Spinal cord (tissue), 10 donors: ENCODE measurements around the gene REEP1. TPM values are rescaled to one million over a fixed set of nuclear protein-coding genes. Genes with fewer than 3 reads are reported as not detected.
A peak's percentile ranks its signal among the peaks of the same experiment; 100 is the strongest.
"Not testable (repeated sequence)": the region's sequence is repeated elsewhere in the genome, so short reads cannot be mapped to it uniquely, and the experiment has no call there.

Experiments used
- DNase-seq, 6 donors: peaks; one replicate each; pipeline versions ENCODE4 v3.0.0 to v3.0.0-alpha.2; 2013 to 2015; ENCODE audit warnings: low spot score in 6 of 6, low read depth in 4 of 6
- H3K27ac ChIP-seq: one replicate; pipeline ENCODE4 v1.5.1; 2013; ENCODE audit warnings: low read depth, low read length, control low read depth
- H3K27me3 ChIP-seq: one replicate; pipeline ENCODE4 v1.6.1; 2013; ENCODE audit warnings: low read length; ENCODE audit not compliant: control insufficient read depth, insufficient read depth
- H3K36me3 ChIP-seq: one replicate; pipeline ENCODE4 v1.6.1; 2013; ENCODE audit warnings: low read length; ENCODE audit not compliant: control insufficient read depth, insufficient read depth
- H3K4me1 ChIP-seq: one replicate; pipeline ENCODE4 v1.6.1; 2013; ENCODE audit warnings: low read length; ENCODE audit not compliant: control insufficient read depth, insufficient read depth
- H3K4me3 ChIP-seq: one replicate; pipeline ENCODE4 v1.5.1; 2013; ENCODE audit warnings: low read depth, low read length, control low read depth
- H3K9me3 ChIP-seq: one replicate; pipeline ENCODE4 v1.6.1; 2013; ENCODE audit warnings: low read length; ENCODE audit not compliant: control insufficient read depth, insufficient read depth
- WGBS: methylation state at CpG from one replicate; pipeline ENCODE4 v1.1.5; 2013; ENCODE audit warnings: missing lambda C conversion rate; ENCODE audit not compliant: insufficient coverage; 5-methylcytosine and 5-hydroxymethylcytosine counted together
- polyA plus RNA-seq, 2 donors: library from polyadenylated mRNA; unstranded; fragments of 120-200 nt; gene quantifications; one replicate each; pipeline ENCODE4 v1.2.1, GENCODE V29; 2013; ENCODE audit not compliant: insufficient read length in 2 of 2
- total RNA-seq, 2 donors: library from RNA; depleted of rRNA in 1 of 2; stranded (reverse); fragments of 120-200 nt in 1 of 2; fragments of >200 nt in 1 of 2; gene quantifications; one replicate each; pipeline versions ENCODE4 v1.2.3 to v1.2.4, GENCODE V29; 2013 to 2014
- donor health status: healthy.

Gene REEP1
- total and polyA plus RNA-seq, 4 donors, result 61.9 to 123 (median 114) TPM

DNA sequence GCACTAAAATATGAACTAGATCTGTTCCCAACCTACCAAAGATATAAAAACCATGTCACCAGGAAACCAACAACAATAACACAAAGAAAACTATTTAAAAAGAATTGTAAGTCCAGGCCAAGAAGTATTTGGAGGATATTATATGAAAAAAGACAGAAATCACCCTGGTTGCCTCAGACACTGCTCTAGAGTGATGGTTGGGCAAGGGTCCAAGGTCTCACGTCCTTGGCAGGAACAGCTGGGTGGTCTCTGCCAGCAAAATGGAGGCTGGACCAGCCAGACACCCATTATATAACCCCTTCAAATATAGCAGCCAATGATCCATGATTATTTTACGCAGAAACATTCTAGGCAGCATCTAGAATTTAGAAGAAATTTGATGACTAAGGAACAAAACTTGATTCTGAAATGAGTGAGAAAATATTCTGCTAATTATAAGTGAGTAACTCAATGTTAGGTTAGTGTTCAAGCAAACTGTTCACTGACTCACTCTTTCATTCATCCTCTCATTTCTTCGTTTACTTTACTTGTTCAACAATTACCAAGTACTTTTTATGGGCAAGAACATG, 102.8 kb downstream of the REEP1 start:
- Histone ChIP-seq H3K36me3 (peaks cover 32% of the 10 kb centered on the region), H3K4me1 (peaks cover 14% of the 10 kb centered on the region), H3K4me3 (no peak overlapping the region), H3K9me3 (no peaks in the 10 kb centered on the region), H3K27ac (no peak overlapping the region), H3K27me3 (no peaks in the 10 kb centered on the region)
- DNase-seq, result peak in 2 of 6 donors; percentile 49 to 64
- 17% methylated on average over 1 of the region's 3 CpGs for WGBS

GRCh38 chr2:86233436-86233835, 104.0 kb downstream of the REEP1 start:
- H3K4me1 ChIP-seq, result peaks cover 14% of the 10 kb centered on the region
- no peak overlapping the region for H3K27ac ChIP-seq
- WGBS, result 21% methylated on average over 2 of the region's 4 CpGs
- DNase-seq, result peak in 1 of 6 donors; percentile 76
- no peaks in the 10 kb centered on the region for H3K27me3 ChIP-seq
- H3K9me3 ChIP-seq, result no peaks in the 10 kb centered on the region
- H3K4me3 ChIP-seq, result no peak overlapping the region
- peaks cover 32% of the 10 kb centered on the region for H3K36me3 ChIP-seq

DNA sequence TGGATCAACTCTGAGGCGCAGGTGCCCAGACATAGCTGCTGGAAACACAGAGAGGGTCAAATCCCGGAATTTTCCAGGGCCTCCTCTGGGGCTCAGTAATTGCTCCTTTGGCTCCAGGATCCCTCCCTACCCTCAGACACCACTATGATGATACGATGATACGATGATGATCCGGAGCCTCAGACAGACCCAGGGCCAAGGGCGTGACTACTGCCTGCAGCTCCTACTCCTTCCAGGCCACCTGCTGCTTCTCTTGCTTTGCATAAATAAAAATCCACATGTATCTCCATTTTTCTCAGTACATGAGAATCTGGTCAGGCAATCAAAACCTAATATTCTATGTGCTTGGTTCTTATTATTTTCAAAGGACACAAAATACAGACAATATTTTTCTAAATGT, 104.5 kb downstream of the REEP1 start:
- peak in 2 of 6 donors; percentile 20 to 37 for DNase-seq
- H3K4me3 ChIP-seq, result no peak overlapping the region
- peaks cover 35% of the 10 kb centered on the region for H3K36me3 ChIP-seq
- H3K9me3 ChIP-seq, result no peaks in the 10 kb centered on the region
- H3K27me3 ChIP-seq, result no peaks in the 10 kb centered on the region
- WGBS, result 84% methylated on average over 6 of the region's 6 CpGs
- H3K27ac ChIP-seq, result no peak overlapping the region
- peaks cover 14% of the 10 kb centered on the region for H3K4me1 ChIP-seq

- no peak overlapping the region for H3K4me3 ChIP-seq
- peaks cover 37% of the 10 kb centered on the region for H3K36me3 ChIP-seq
- no peak overlapping the region for H3K27ac ChIP-seq
- peaks cover 14% of the 10 kb centered on the region for H3K4me1 ChIP-seq
- H3K27me3 ChIP-seq, result no peaks in the 10 kb centered on the region
- DNase-seq, result no peak
- 89% methylated on average over 15 of the region's 15 CpGs for WGBS
- H3K9me3 ChIP-seq, result no peaks in the 10 kb centered on the region
Observed at GRCh38 chr2:86232373-86232784, 105.0 kb downstream of the REEP1 start.

GRCh38 chr2:86231680-86232372, 105.6 kb downstream of the REEP1 start:
- H3K4me1 ChIP-seq, result peaks cover 14% of the 10 kb centered on the region
- H3K27ac ChIP-seq, result no peak overlapping the region
- H3K36me3 ChIP-seq, result peaks cover 42% of the 10 kb centered on the region
- no peaks in the 10 kb centered on the region for H3K27me3 ChIP-seq
- no peak overlapping the region for H3K4me3 ChIP-seq
- WGBS, result 85% methylated on average over 13 of the region's 13 CpGs
- H3K9me3 ChIP-seq, result no peaks in the 10 kb centered on the region
- DNase-seq, result no peak

DNA sequence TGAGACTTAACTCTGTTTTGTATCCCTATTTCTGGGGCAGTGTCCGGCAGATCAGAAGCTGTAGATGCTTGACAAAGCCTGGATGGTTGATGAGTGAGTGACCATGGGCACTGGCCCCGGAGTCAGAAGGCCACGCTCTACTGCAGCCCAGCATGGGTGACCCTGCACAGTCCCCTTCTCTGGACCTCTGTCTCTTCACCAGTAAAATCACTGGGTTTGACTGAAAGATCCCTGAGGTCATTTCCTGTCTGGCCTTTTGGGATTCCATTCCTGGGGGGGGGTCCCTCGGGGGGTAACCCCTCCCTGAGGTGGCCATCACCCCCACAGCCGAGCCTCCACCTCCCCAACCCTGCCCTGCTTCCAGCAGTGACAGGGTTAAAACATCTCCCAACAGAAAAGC, 106.5 kb downstream of the REEP1 start:
- Histone ChIP-seq H3K27ac (no peak overlapping the region), H3K9me3 (no peaks in the 10 kb centered on the region), H3K4me3 (no peak overlapping the region), H3K4me1 (peaks cover 14% of the 10 kb centered on the region), H3K27me3 (no peaks in the 10 kb centered on the region), H3K36me3 (peaks cover 42% of the 10 kb centered on the region)
- no peak for DNase-seq
- WGBS, result 94% methylated on average over 3 of the region's 5 CpGs

- Histone ChIP-seq H3K27me3 (no peaks in the 10 kb centered on the region), H3K36me3 (peaks cover 44% of the 10 kb centered on the region), H3K9me3 (no peaks in the 10 kb centered on the region), H3K4me1 (peaks cover 26% of the 10 kb centered on the region), H3K27ac (no peak overlapping the region), H3K4me3 (no peak overlapping the region)
- DNase-seq, result no peak
- 75% methylated on average over 3 of the region's 4 CpGs for WGBS
Observed at GRCh38 chr2:86229221-86229620, 108.2 kb downstream of the REEP1 start.

DNA sequence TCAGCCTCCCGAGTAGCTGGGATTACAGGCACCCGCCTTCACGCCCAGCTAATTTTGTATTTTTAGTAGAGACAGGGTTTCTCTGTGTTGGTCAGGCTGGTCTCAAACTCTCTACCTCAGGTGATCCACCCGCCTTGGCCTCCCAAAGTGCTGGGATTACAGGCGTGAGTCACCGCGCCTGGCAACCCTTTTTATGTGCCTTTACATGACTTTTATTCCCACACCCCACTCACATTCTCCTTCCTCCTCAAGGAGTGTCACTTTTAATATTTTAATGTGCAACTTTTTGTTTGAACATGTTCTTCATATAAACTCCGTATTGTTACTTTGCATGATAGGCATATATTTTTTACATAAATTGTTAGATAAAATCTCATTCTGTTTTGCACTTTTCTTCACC, 108.9 kb downstream of the REEP1 start:
- H3K36me3 ChIP-seq, result peaks cover 44% of the 10 kb centered on the region
- not testable (repeated sequence) for H3K27ac ChIP-seq, H3K4me3 ChIP-seq, H3K27me3 ChIP-seq, H3K9me3 ChIP-seq, DNase-seq
- 96% methylated on average over 4 of the region's 8 CpGs for WGBS
- H3K4me1 ChIP-seq, result peaks cover 28% of the 10 kb centered on the region

GRCh38 chr2:86227685-86228084, 109.7 kb downstream of the REEP1 start:
- no peak overlapping the region for H3K4me3 ChIP-seq
- peaks cover 41% of the 10 kb centered on the region for H3K36me3 ChIP-seq
- H3K9me3 ChIP-seq, result no peaks in the 10 kb centered on the region
- DNase-seq, result no peak
- peaks cover 37% of the 10 kb centered on the region for H3K4me1 ChIP-seq
- no peaks in the 10 kb centered on the region for H3K27me3 ChIP-seq
- 97% methylated on average over 2 of the region's 2 CpGs for WGBS
- H3K27ac ChIP-seq, result no peak overlapping the region
